Dedifferentiated amniotic fluid mesenchymal stem cell (primary cell): ENCODE results near the gene ETS1.
"Not testable (repeated sequence)": the region's sequence is repeated elsewhere in the genome, so short reads cannot be mapped to it uniquely, and the experiment has no call there.

Experiments
- DNase-seq: peaks from one replicate; pipeline ENCODE4 v3.0.0-alpha.2; 2016; ENCODE audit errors: extremely low spot score

The ETS1 gene

GRCh38 chr11:128465531-128465930, 121.8 kb downstream of the ETS1 start:
- DNase-seq = no peak

- DNase-seq = no peak
Measured at GRCh38 chr11:128464878-128465450, 122.4 kb downstream of the ETS1 start.

GRCh38 chr11:128463979-128464378, 123.4 kb downstream of the ETS1 start:
- no peak for DNase-seq

GRCh38 chr11:128463371-128463829, 124.0 kb downstream of the ETS1 start:
- DNase-seq = peak; percentile 78

GRCh38 chr11:128462922-128463321, 124.4 kb downstream of the ETS1 start:
- no peak for DNase-seq

- no peak for DNase-seq
Measured at GRCh38 chr11:128462189-128462588, 125.2 kb downstream of the ETS1 start.

- peak; percentile 72 for DNase-seq
Measured at GRCh38 chr11:128458321-128458720, 129.0 kb downstream of the ETS1 start.

GRCh38 chr11:128457874-128458273, 129.5 kb downstream of the ETS1 start:
- DNase-seq = no peak

- DNase-seq = no peak
Measured at GRCh38 chr11:128456566-128457268, 130.6 kb downstream of the ETS1 start.

- no peak for DNase-seq
Measured at GRCh38 chr11:128455766-128456165, 131.6 kb downstream of the ETS1 start.

- DNase-seq = peak; percentile 83
Measured at GRCh38 chr11:128453444-128454336, 133.7 kb downstream of the ETS1 start.

GRCh38 chr11:128451652-128452470, 135.5 kb downstream of the ETS1 start:
- DNase-seq = no peak

- DNase-seq = no peak
Measured at GRCh38 chr11:128450882-128451651, 136.3 kb downstream of the ETS1 start.

- not testable (repeated sequence) for DNase-seq
Measured at GRCh38 chr11:128450425-128450824, 136.9 kb downstream of the ETS1 start.

- DNase-seq = no peak
Measured at GRCh38 chr11:128448981-128449713, 138.2 kb downstream of the ETS1 start.

GRCh38 chr11:128448200-128448886, 139.0 kb downstream of the ETS1 start:
- DNase-seq = no peak

GRCh38 chr11:128447233-128447632, 140.1 kb downstream of the ETS1 start:
- no peak for DNase-seq

GRCh38 chr11:128445921-128446320, 141.4 kb downstream of the ETS1 start:
- not testable (repeated sequence) for DNase-seq

GRCh38 chr11:128437136-128437535, 150.2 kb downstream of the ETS1 start:
- peak; percentile 92 for DNase-seq

- no peak for DNase-seq
Measured at GRCh38 chr11:128434818-128435217, 152.5 kb downstream of the ETS1 start.
